ENCODE measurements around the gene BTN1A1. TPM values are rescaled to one million over a fixed set of nuclear protein-coding genes. Genes with fewer than 3 reads are reported as not detected.

The BTN1A1 gene
- total and polyA plus RNA-seq, 9 of the 15 experiments (the other 6 are each of a cell fraction or from before 2014, with no cell fraction given), result 0.01 to 0.15 (median 0.06) TPM; not detected in 4

GRCh38 chr6:26522486-26523228 lies 22.6 kb downstream of the BTN1A1 start (continued):
- peak in 1 of 2 experiments; percentile 29 for TF ChIP-seq AFF1 (IDR thresholded peaks at IDR 0.05; ENCODE audit: low read depth in 1 of 2, partially characterized antibody in 2 of 2)
- peak in 1 of 2 experiments; percentile 22; a peak in 1 of 4 replicates for TF ChIP-seq CSDE1 (IDR thresholded peaks at IDR 0.05)
- TF ChIP-seq SMARCC2 (IDR thresholded peaks at IDR 0.05; ENCODE audit: low read depth), result 0 out of 2 replicates have a peak, but pooled peaks have one; percentile 37
- TF ChIP-seq PKNOX1 (IDR thresholded peaks at IDR 0.05), result 0 out of 2 replicates have a peak, but pooled peaks have one; percentile 13
- TF ChIP-seq ZNF175 (CRISPR knock-in tag; IDR thresholded peaks at IDR 0.05; ENCODE audit: low read depth), result 0 out of 2 replicates have a peak, but pooled peaks have one; percentile 42
- TF ChIP-seq RCOR1 (IDR thresholded peaks at IDR 0.05; ENCODE audit: borderline replicate concordance in 1 of 2, low read depth in 2 of 2, low read length in 2 of 2), result 0 out of 4 replicates have a peak, but pooled peaks of 1 of the 2 experiments have one; percentile 30
